Measurements from ENCODE around the gene CAPZA1. TPM values are rescaled to one million over a fixed set of nuclear protein-coding genes. Genes with fewer than 3 reads are reported as not detected.

The CAPZA1 gene
- total RNA-seq, 1 donor from 2014 or later, result 171 TPM

Other genes with a start within 250 kb of the CAPZA1 start
- 83.0 and 91.9 TPM in 2 replicates for gene CTTNBP2NL, start 223.6 kb upstream of the CAPZA1 start, total RNA-seq
- 18.0 and 18.5 TPM in 2 replicates for gene WNT2B, start 110.9 kb upstream of the CAPZA1 start, total RNA-seq
- gene ST7L, start 691 bp upstream of the CAPZA1 start, total RNA-seq, result 14.8 and 14.9 TPM in 2 replicates
- 121 and 147 TPM in 2 replicates for gene MOV10, start 54.8 kb downstream of the CAPZA1 start, total RNA-seq
- gene RHOC, start 87.3 kb downstream of the CAPZA1 start, total RNA-seq, result 585 and 657 TPM in 2 replicates
- 5.2 TPM in 2 replicates for gene PPM1J, start 95.5 kb downstream of the CAPZA1 start, total RNA-seq